B cell (primary cell): Measurements from ENCODE around the gene TWIST2. TPM values are rescaled to one million over a fixed set of nuclear protein-coding genes. Genes with fewer than 3 reads are reported as not detected.

Source experiments
- ATAC-seq: fragments of 200-7000 bp; cut with Tn5 transposase; one replicate; pipeline ENCODE4 v1.10.0; 2021; ENCODE audit warnings: low read depth, mild to moderate bottlenecking, moderate number of reproducible peaks, moderate library complexity
- CTCF ChIA-PET: fragments of 350-600 bp; sonication (Branson Sonifier 250); formaldehyde crosslinking; loops from one replicate; lab custom pipeline; 2021; ENCODE audit warnings: antibody characterized with exemption, inconsistent platforms; lab: Charles Lee
- POLR2A ChIA-PET: fragments of 350-600 bp; sonication (Branson Sonifier 250); formaldehyde crosslinking; loops from one replicate; lab custom pipeline; 2021; ENCODE audit warnings: antibody characterized with exemption; lab: Charles Lee
- DNase-seq: peaks from one replicate; pipeline ENCODE4 v3.0.0; 2013
- H2AFZ ChIP-seq: 2 replicates; pipeline ENCODE4 v1.6.1; 2012; ENCODE audit warnings: mild to moderate bottlenecking, low read depth, low read length; ENCODE audit not compliant: insufficient read depth, poor library complexity, severe bottlenecking
- H3K27ac ChIP-seq, 2 donors: 1 replicate in 1 of 2; 2 replicates in 1 of 2; pipeline ENCODE4 v1.5.1; 2012 to 2013; ENCODE audit warnings: low read length in 2 of 2, mild to moderate bottlenecking in 2 of 2, moderate library complexity in 1 of 2
- H3K27me3 ChIP-seq, 4 experiments: fragments of 200-600 bp in 1 of 4; sonication (generic) in 1 of 4; replicated peaks in 1 of 4; 1 replicate in 2 of 4; 2 replicates in 2 of 4; pipeline versions ENCODE4 v1.6.1 to v1.7.0; 2013 to 2016; ENCODE audit warnings: low read length in 3 of 4, mild to moderate bottlenecking in 2 of 4, mixed read lengths in 1 of 4, moderate library complexity in 1 of 4; ENCODE audit not compliant: insufficient read depth in 4 of 4, control insufficient read depth in 3 of 4; ENCODE audit errors: control extremely low read depth in 1 of 4
- H3K36me3 ChIP-seq, 2 experiments: replicated peaks in 1 of 2; 1 replicate in 1 of 2; 2 replicates in 1 of 2; pipeline versions ENCODE4 v1.6.1 to v1.7.1; 2013; ENCODE audit warnings: low read length in 1 of 2; ENCODE audit not compliant: insufficient read depth in 2 of 2, control insufficient read depth in 1 of 2; ENCODE audit errors: control extremely low read depth in 1 of 2, extremely low read depth in 1 of 2
- H3K4me1 ChIP-seq, 2 donors: fragments of 200-600 bp in 1 of 2; sonication (generic) in 1 of 2; 1 replicate in 1 of 2; 2 replicates in 1 of 2; pipeline versions ENCODE4 v1.5.1 to v1.6.1; 2013 to 2017; ENCODE audit warnings: low read length in 2 of 2; ENCODE audit not compliant: control insufficient read depth in 2 of 2, insufficient read depth in 2 of 2
- H3K4me2 ChIP-seq: replicated peaks from 2 replicates; pipeline ENCODE3; 2012; ENCODE audit warnings: mild to moderate bottlenecking, low read depth, low read length; ENCODE audit not compliant: poor library complexity, severe bottlenecking
- H3K4me3 ChIP-seq, 5 experiments: fragments of 200-600 bp in 1 of 5; sonication (generic) in 1 of 5; 1 replicate in 3 of 5; 2 replicates in 2 of 5; pipeline versions ENCODE4 v1.5.1 to v1.7.0; 2011 to 2016; ENCODE audit warnings: low read length in 4 of 5, mild to moderate bottlenecking in 4 of 5, low read depth in 2 of 5, control low read depth in 1 of 5, moderate library complexity in 1 of 5; ENCODE audit not compliant: insufficient read depth in 1 of 5; ENCODE audit errors: control extremely low read depth in 1 of 5, extremely low read depth in 1 of 5
- H3K79me2 ChIP-seq: fragments of 200-600 bp; sonication (generic); one replicate; pipeline ENCODE4 v1.6.0; 2016; ENCODE audit warnings: low read length; ENCODE audit not compliant: control insufficient read depth, insufficient read depth
- H3K9ac ChIP-seq: fragments of 200-600 bp; sonication (generic); 2 replicates; pipeline ENCODE4 v1.6.1; 2017; ENCODE audit warnings: mild to moderate bottlenecking, low read length, moderate library complexity
- H3K9me3 ChIP-seq, 3 donors: one replicate each; pipeline versions ENCODE4 v1.6.1 to v1.7.1; 2013; ENCODE audit warnings: low read length in 2 of 3; ENCODE audit not compliant: control insufficient read depth in 2 of 3, insufficient read depth in 1 of 3; ENCODE audit errors: control extremely low read depth in 1 of 3
- H4K20me1 ChIP-seq: 2 replicates; pipeline ENCODE4 v1.6.0; 2012; ENCODE audit warnings: mild to moderate bottlenecking, low read length; ENCODE audit not compliant: insufficient read depth, control insufficient read depth, poor library complexity, severe bottlenecking
- H3K27ac Mint-ChIP-seq: one replicate; pipeline ENCODE4 v1.8.0; 2021; ENCODE audit warnings: mixed read lengths
- H3K27me3 Mint-ChIP-seq: one replicate; pipeline ENCODE4 v1.8.0; 2021; ENCODE audit warnings: mixed read lengths
- H3K4me1 Mint-ChIP-seq: one replicate; pipeline ENCODE4 v1.8.0; 2021; ENCODE audit warnings: mixed read lengths
- H3K4me3 Mint-ChIP-seq: one replicate; pipeline ENCODE4 v1.8.0; 2021; ENCODE audit warnings: mixed read lengths
- H3K9me3 Mint-ChIP-seq: one replicate; pipeline ENCODE4 v1.8.0; 2022; ENCODE audit warnings: mixed read lengths; ENCODE audit not compliant: insufficient read depth
- EZH2 ChIP-seq: IDR thresholded peaks from 2 replicates; pipeline ENCODE4 v1.6.1; 2012; ENCODE audit warnings: borderline replicate concordance, low read depth, mild to moderate bottlenecking, moderate library complexity, low read length; ENCODE audit not compliant: insufficient read depth, poor library complexity, severe bottlenecking
- WGBS: methylation state at CpG from one replicate; pipeline ENCODE4 v1.1.5; 2013; ENCODE audit warnings: missing lambda C conversion rate; ENCODE audit not compliant: insufficient coverage; 5-methylcytosine and 5-hydroxymethylcytosine counted together
- intact Hi-C: fragments of 100-400 bp; cut with micrococcal nuclease; formaldehyde crosslinking; loops from one replicate; pipeline ENCODE4 v1.10.0; 2022
- polyA plus RNA-seq: library from polyadenylated mRNA; depleted of rRNA; stranded (reverse); fragments of >200 nt; gene quantifications from 2 replicates; pipeline ENCODE4 v1.2.3, GENCODE V29; 2012
- total RNA-seq, 2 donors: library from RNA; stranded (reverse); fragments of 120-200 nt in 1 of 2; gene quantifications; 1 replicate in 1 of 2; 2 replicates in 1 of 2; pipeline versions ENCODE4 v1.2.3 to v1.2.4, GENCODE V29; 2013 to 2022
- TF ChIP-seq, protein P1 (sequence below): fragments of 200-600 bp; IDR thresholded peaks from one replicate; pipeline ENCODE4 v1.8.0; 2022; ENCODE audit warnings: antibody characterized with exemption, mild to moderate bottlenecking

The TWIST2 gene
- total and polyA plus RNA-seq, 2 donors (not counting 1 experiment from before 2014, with no cell fraction given): 0.07 TPM; not detected in 1

DNA sequence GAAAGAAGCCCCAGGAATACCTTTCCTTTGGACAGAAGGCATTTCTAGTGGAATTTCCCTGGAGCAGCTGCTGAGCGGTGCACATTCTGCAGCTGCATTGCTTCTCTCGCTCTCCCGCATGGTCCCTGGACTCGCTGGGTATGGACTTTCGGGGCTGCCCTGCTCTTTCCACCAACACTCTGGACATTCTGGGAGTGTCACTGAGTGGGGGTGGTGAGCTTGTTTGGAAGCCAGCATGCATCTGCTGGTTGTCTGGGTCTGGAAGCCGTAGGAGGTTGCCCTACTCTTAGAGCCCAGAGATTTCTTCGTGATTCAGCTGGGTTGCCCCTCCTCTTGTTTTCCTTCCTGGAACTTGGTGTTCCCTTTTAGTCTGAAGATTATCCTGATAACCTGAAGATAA, 52.6 kb downstream of the TWIST2 start:
- H3K4me1 ChIP-seq: no peaks in the 10 kb centered on the region
- TF ChIP-seq EZH2: no peak
- TF ChIP-seq, protein P1, sequence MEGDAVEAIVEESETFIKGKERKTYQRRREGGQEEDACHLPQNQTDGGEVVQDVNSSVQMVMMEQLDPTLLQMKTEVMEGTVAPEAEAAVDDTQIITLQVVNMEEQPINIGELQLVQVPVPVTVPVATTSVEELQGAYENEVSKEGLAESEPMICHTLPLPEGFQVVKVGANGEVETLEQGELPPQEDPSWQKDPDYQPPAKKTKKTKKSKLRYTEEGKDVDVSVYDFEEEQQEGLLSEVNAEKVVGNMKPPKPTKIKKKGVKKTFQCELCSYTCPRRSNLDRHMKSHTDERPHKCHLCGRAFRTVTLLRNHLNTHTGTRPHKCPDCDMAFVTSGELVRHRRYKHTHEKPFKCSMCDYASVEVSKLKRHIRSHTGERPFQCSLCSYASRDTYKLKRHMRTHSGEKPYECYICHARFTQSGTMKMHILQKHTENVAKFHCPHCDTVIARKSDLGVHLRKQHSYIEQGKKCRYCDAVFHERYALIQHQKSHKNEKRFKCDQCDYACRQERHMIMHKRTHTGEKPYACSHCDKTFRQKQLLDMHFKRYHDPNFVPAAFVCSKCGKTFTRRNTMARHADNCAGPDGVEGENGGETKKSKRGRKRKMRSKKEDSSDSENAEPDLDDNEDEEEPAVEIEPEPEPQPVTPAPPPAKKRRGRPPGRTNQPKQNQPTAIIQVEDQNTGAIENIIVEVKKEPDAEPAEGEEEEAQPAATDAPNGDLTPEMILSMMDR: no peak
- H3K79me2 ChIP-seq: no peaks in the 10 kb centered on the region
- intact Hi-C loops: no loop called here
- Mint-ChIP-seq H3K4me1 (no peaks in the 10 kb centered on the region), H3K27me3 (no peaks in the 10 kb centered on the region), H3K4me3 (no peak overlapping the region), H3K27ac (no peak overlapping the region), H3K9me3 (no peaks in the 10 kb centered on the region)
- no peaks in the 10 kb centered on the region for H4K20me1 ChIP-seq
- CTCF ChIA-PET: no interaction called here
- H3K36me3 ChIP-seq: no peaks in the 10 kb centered on the region
- no peak overlapping the region for H3K4me3 ChIP-seq
- POLR2A ChIA-PET: no interaction called here
- ATAC-seq (no peak), DNase-seq (no peak)
- no peak overlapping the region for H2AFZ ChIP-seq
- H3K9me3 ChIP-seq: no peaks in the 10 kb centered on the region
- H3K9ac ChIP-seq: no peak overlapping the region
- H3K27ac ChIP-seq: no peak overlapping the region
- H3K27me3 ChIP-seq: no peaks in the 10 kb centered on the region
- 79% methylated on average over 7 of the region's 7 CpGs for WGBS
- H3K4me2 ChIP-seq: no peak overlapping the region

GRCh38 chr2:238901461-238902057, 53.7 kb downstream of the TWIST2 start:
- H3K36me3 ChIP-seq: no peaks in the 10 kb centered on the region
- ChIA-PET POLR2A (no interaction called here), CTCF (no interaction called here)
- H3K4me1 ChIP-seq: no peaks in the 10 kb centered on the region
- H2AFZ ChIP-seq: no peak overlapping the region
- H4K20me1 ChIP-seq: no peaks in the 10 kb centered on the region
- ATAC-seq: no peak
- intact Hi-C loops: no loop called here
- Mint-ChIP-seq H3K4me1 (no peaks in the 10 kb centered on the region), H3K9me3 (no peaks in the 10 kb centered on the region), H3K4me3 (no peak overlapping the region), H3K27ac (no peak overlapping the region), H3K27me3 (no peaks in the 10 kb centered on the region)
- 87% methylated on average over 14 of the region's 14 CpGs for WGBS
- no peaks in the 10 kb centered on the region for H3K27me3 ChIP-seq
- no peak for DNase-seq
- H3K4me2 ChIP-seq: no peak overlapping the region
- H3K9me3 ChIP-seq: peaks cover 0 to under 1% (median 0%) of the 10 kb centered on the region in 3 donors
- H3K79me2 ChIP-seq: no peaks in the 10 kb centered on the region
- no peak overlapping the region for H3K4me3 ChIP-seq
- TF ChIP-seq EZH2: no peak
- TF ChIP-seq, protein P1: no peak
- no peak overlapping the region for H3K27ac ChIP-seq
- H3K9ac ChIP-seq: no peak overlapping the region
